Chondrocyte (in vitro differentiated cells): ENCODE results near the gene HCFC1. TPM values are rescaled to one million over a fixed set of nuclear protein-coding genes. Genes with fewer than 3 reads are reported as not detected.

Experiments
- DNase-seq: peaks from one replicate; pipeline ENCODE4 v3.0.0; 2021; ENCODE audit warnings: mixed read lengths, low spot score
- H3K27ac Mint-ChIP-seq: one replicate; pipeline ENCODE4 v1.8.0; 2021; ENCODE audit warnings: mild to moderate bottlenecking, moderate library complexity, mixed read lengths; ENCODE audit not compliant: unreplicated experiment
- H3K27me3 Mint-ChIP-seq: 2 replicates; pipeline ENCODE4 v1.8.0; 2021; ENCODE audit warnings: low read depth, mixed read lengths
- H3K36me3 Mint-ChIP-seq: 2 replicates; pipeline ENCODE4 v1.8.0; 2021; ENCODE audit warnings: low read depth, mixed read lengths
- H3K4me1 Mint-ChIP-seq: 2 replicates; pipeline ENCODE4 v1.8.0; 2021; ENCODE audit warnings: low read depth, mild to moderate bottlenecking, mixed read lengths
- H3K4me3 Mint-ChIP-seq: one replicate; pipeline ENCODE4 v1.8.0; 2021; ENCODE audit warnings: mild to moderate bottlenecking, moderate library complexity, mixed read lengths; ENCODE audit not compliant: unreplicated experiment
- H3K9me3 Mint-ChIP-seq: 2 replicates; pipeline ENCODE4 v1.8.0; 2021; ENCODE audit warnings: low read depth, mixed read lengths
- long read RNA-seq: library from polyadenylated mRNA; stranded (forward); transcript quantifications from one replicate; pipeline ENCODE4 v2.0.0, GENCODE V29; 2021
- total RNA-seq: library from RNA; stranded (reverse); gene quantifications from 3 replicates; pipeline ENCODE4 v1.2.1, GENCODE V29; 2021
- TF ChIP-seq, protein P1 (sequence below): fragments of 200-600 bp; sonication (generic); IDR thresholded peaks from 2 replicates; pipeline ENCODE4 v1.5.0; 2021; ENCODE audit warnings: antibody characterized with exemption, mild to moderate bottlenecking, moderate library complexity

HCFC1 gene
- 60.1 to 89.9 TPM (median 67.2 TPM) in 3 replicates for total RNA-seq
- long read RNA-seq, partial matches to known transcripts, result 30 of 43 reads
- long read RNA-seq, other reads (novel, unspliced or antisense), result 13 of 43 reads

GRCh38 chrX:153971450-153972367 lies at the start of gene HCFC1:
Gene HCFC1, minus strand, starts transcription at chrX:153971818. Its CDS starts 978 bp downstream, at chrX:153970840.
- no peaks in the 10 kb centered on the region for H3K9me3 Mint-ChIP-seq
- H3K36me3 Mint-ChIP-seq, result no peaks in the 10 kb centered on the region
- TF ChIP-seq, protein P1, sequence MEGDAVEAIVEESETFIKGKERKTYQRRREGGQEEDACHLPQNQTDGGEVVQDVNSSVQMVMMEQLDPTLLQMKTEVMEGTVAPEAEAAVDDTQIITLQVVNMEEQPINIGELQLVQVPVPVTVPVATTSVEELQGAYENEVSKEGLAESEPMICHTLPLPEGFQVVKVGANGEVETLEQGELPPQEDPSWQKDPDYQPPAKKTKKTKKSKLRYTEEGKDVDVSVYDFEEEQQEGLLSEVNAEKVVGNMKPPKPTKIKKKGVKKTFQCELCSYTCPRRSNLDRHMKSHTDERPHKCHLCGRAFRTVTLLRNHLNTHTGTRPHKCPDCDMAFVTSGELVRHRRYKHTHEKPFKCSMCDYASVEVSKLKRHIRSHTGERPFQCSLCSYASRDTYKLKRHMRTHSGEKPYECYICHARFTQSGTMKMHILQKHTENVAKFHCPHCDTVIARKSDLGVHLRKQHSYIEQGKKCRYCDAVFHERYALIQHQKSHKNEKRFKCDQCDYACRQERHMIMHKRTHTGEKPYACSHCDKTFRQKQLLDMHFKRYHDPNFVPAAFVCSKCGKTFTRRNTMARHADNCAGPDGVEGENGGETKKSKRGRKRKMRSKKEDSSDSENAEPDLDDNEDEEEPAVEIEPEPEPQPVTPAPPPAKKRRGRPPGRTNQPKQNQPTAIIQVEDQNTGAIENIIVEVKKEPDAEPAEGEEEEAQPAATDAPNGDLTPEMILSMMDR, result no peak
- DNase-seq, result peak; percentile 98
- H3K27ac Mint-ChIP-seq, result peak within 1 kb of the TSS; percentile 100
- H3K4me3 Mint-ChIP-seq, result peak within 1 kb of the TSS; percentile 100
- H3K4me1 Mint-ChIP-seq, result peaks cover 52% of the 10 kb centered on the region
- no peaks in the 10 kb centered on the region for H3K27me3 Mint-ChIP-seq

GRCh38 chrX:154021131-154021611 lies 49.6 kb upstream of the HCFC1 start:
- no peak for DNase-seq
- TF ChIP-seq, protein P1, result no peak
- H3K36me3 Mint-ChIP-seq, result no peaks in the 10 kb centered on the region
- H3K4me1 Mint-ChIP-seq, result peaks cover 25% of the 10 kb centered on the region
- H3K9me3 Mint-ChIP-seq, result no peaks in the 10 kb centered on the region
- H3K27ac Mint-ChIP-seq, result peak overlapping the region; percentile 93
- H3K27me3 Mint-ChIP-seq, result no peaks in the 10 kb centered on the region
- no peak overlapping the region for H3K4me3 Mint-ChIP-seq

GRCh38 chrX:154020536-154021115 lies 49.0 kb upstream of the HCFC1 start:
- H3K4me3 Mint-ChIP-seq, result peak overlapping the region; percentile 69
- H3K4me1 Mint-ChIP-seq, result peaks cover 21% of the 10 kb centered on the region
- no peaks in the 10 kb centered on the region for H3K27me3 Mint-ChIP-seq
- H3K36me3 Mint-ChIP-seq, result peaks cover 2% of the 10 kb centered on the region
- DNase-seq, result no peak
- peak overlapping the region; percentile 93 for H3K27ac Mint-ChIP-seq
- H3K9me3 Mint-ChIP-seq, result no peaks in the 10 kb centered on the region
- TF ChIP-seq, protein P1, result no peak

DNA sequence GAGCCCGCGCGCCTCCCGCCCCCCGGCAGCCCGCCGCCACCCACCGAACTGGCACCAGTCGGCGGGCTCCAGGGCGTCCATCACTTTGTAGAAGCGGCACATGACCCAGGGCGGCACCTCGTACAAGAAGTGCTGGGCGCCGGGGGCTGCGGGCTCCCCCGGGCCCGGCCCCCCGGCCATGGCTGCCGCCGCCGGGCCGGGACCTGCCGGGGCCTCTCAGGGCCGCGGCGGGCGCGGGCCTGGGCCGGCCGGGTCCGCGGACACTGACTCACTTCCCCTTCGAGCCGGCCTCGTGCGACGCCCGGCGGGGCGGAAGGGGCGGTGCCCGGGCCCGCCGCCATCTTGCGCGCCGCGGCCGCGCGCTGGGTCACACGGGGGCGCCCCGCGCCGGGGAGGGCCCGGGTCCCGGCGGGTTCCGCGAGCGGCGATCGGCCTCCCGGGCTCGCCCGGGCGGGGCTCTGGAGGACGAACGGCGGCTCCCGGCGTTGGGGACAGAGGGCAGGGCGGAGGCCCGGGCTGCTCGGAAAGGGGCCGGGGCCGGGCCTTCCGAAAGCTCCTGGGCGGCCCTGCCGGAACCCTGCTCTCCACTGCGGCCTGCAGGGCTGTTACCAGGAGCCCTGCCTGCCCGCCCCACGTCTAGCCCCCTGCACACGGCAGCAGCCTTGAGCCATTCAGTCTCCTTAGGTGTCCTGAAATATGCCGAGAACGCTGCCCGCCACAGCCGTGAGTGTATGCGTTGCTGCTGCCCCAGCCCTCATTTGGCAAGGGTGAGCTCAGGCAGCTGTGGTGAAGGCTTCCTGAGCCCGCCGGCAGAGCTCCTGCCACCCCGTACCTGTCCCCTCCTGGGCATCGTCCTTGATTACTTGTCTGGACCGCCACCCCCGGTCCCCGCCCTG lies 48.3 kb upstream of the HCFC1 start, which contains the start of gene IRAK1:
Gene IRAK1, minus strand, starts transcription at position 270 of the 896 bp plus-strand sequence. Its CDS starts 90 bp downstream, at position 180.
- Mint-ChIP-seq H3K9me3 (no peaks in the 10 kb centered on the region), H3K27ac (peak within 1 kb of the TSS; percentile 93)
- DNase-seq, result no peak

More for the DNA sequence above, 48.3 kb upstream of the HCFC1 start, which contains the start of gene IRAK1:
- Mint-ChIP-seq H3K4me3 (peak within 1 kb of the TSS; percentile 74), H3K27me3 (no peaks in the 10 kb centered on the region), H3K36me3 (peaks cover 2% of the 10 kb centered on the region), H3K4me1 (peaks cover 19% of the 10 kb centered on the region)
- TF ChIP-seq, protein P1, result no peak
